DMS114 treated with DMSO at 0.1 percent for 48 hours (cell line): ENCODE results near the gene ASPSCR1.

Source experiments
- DNase-seq: peaks from one replicate; lab custom pipeline; 2025; ENCODE audit not compliant: unreplicated experiment; lab: John Stamatoyannopoulos, UW

The ASPSCR1 gene

DNA sequence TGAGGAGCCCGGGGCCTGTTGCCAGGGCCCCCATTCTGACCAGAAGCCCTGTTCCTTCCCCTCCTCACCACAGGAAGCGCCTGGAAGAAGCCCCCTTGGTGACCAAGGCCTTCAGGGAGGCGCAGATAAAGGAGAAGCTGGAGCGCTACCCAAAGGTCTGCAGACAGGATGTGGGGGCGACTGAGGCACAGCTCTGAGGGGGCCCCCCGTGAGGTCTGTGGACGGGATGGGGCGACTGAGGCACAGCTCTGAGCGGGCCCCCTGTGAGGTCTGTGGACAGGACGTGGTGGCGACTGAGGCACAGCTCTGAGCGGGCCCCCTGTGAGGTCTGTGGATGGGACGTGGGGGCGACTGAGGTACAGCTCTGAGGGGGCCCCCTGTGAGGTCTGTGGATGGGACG, 32.0 kb downstream of the ASPSCR1 start:
- no peak for DNase-seq

DNA sequence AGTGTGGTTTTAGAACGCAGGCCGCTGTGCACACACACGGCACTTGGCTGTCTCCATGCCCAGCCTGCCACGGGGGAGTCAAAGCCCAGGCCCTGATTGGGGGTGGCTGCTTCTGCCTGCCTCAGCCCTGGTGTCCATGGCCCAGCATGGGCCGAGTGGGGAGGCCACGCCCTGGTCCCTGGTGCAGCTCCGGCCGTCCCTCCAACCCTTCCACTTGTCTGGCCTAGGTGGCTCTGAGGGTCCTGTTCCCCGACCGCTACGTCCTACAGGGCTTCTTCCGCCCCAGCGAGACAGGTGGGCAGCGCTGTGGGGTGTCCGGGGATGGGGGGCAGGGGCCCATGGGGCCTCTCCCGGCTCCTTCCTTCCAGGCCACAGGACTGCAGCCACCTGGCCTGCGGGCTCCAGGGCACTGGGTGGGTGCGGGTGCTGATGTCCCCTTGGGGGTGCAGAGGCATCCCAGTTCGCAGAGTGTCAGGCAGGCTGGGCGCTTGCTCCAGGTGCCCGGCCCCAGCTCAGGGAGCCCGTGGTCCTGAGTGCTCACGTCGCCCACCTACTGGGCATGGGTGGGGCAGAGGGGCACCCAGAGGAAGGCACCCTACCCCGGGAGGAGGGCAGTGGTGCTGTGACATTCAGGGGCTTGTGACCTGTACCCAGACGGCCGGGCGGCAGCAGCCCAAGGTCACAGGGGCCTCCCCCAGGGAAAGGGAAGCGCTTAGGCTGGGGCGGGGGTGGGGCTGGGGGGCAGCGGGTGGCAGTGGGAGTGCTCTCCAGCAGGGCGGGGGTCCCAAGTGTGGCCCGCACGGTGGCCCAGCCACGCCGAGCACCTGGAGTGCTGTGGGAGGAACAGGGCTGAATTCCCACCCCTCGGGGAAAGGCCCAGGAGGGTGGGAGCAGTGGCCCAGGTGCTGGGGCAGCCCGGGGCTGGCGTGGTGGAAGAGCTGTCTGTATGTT, 33.4 kb downstream of the ASPSCR1 start:
- DNase-seq: no peak

DNA sequence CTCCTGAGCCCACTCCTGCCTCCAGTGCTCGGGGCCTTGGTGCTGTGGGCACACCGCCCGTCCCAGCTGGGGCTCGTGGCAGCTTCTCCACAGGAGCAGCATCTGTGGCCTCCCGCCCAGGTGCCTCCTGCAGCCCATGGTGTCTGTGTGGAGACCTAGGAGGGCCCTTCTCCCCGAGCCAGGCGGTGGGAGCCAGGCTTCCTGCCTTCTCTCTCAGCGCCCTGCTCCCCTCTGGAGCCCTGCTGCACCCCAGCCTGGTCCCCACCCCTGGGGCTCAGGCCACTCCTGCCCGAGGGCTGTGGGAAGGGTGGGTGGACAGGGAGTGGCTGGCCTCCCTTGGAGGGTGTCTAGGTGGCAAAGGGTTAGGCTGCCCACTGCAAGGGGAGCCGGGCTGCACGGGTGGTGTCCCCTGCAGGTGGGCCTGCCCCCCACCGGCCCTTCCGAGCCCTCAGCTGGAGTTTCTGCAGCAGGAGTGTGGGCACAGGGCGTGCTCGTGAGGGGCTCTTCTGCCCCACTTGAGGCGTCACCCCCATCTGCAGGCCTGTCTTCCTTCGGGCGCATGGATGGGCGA, 34.3 kb downstream of the ASPSCR1 start:
- DNase-seq: no peak

DNA sequence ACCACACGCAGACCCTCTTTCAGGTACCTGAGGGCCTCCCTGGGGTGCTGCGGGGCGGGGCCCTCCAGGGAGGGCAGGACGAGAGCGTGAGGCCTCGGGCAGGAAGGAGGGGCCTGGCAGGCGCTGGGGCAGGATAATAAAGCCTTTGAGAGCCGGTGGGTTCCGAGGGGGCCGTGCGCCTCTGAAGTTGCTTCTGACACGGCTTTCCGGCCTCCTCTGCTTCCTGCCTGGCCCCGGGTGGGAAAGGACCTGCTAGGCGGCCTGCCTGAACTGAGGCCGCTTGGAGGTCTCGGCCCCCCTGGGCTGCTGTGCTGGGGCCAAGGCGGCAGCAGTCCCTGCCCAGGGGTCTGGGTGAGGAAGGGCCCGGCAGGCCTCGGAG, 34.8 kb downstream of the ASPSCR1 start:
- DNase-seq: no peak

DNA sequence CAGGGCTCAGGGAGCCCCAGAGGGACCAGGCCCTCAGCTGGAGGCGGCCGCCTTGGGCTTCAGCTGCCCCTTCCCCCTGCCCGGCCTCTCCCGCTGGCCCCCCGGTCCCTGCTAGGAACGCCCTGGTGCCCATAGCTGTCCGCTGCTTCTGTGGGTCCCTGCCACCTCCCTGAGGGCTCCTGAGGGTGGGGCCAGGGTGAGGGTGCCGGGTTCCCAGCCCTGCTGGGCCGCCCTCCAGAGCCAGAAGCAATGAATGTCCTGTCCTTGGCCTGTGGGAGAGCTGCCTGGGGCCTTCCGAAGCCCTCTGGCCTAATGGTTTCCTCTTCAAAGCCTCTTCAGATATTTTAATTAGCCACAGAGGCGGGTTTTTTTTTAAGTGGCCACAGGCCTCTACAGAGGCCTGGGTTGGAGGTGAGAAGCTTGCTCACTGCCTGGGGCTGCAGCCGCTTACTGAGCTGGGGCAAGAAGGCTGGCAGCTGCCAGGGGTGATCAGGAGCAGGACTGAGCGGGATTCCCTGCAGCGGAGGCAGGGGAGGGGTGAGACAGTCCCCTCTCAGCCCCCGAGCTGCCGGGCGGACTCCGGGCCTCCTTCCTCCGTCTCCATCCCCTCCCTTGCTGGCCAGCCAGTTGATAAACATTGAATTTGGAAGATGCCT, 35.3 kb downstream of the ASPSCR1 start:
- DNase-seq: no peak

DNA sequence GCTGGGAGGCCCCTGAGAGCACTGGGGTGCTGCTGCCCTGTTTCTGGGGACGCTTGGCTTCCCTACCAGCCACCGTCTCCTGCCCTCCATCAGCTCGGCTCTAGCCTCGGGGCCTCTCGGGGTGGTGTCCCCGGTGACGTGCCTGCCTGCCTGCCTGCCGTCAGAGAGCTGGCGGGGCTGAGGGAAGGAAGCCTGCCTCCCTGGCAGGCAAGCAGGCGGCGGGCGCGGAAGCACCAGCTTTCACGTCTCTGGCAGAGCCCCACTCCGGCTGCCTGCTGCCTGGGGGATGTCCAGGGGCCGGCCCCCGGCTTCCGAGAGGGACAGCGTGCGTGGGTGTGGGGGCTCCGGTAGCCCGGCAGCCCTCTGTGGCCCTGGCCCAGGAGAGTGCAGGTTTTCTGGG, 35.9 kb downstream of the ASPSCR1 start:
- no peak for DNase-seq

DNA sequence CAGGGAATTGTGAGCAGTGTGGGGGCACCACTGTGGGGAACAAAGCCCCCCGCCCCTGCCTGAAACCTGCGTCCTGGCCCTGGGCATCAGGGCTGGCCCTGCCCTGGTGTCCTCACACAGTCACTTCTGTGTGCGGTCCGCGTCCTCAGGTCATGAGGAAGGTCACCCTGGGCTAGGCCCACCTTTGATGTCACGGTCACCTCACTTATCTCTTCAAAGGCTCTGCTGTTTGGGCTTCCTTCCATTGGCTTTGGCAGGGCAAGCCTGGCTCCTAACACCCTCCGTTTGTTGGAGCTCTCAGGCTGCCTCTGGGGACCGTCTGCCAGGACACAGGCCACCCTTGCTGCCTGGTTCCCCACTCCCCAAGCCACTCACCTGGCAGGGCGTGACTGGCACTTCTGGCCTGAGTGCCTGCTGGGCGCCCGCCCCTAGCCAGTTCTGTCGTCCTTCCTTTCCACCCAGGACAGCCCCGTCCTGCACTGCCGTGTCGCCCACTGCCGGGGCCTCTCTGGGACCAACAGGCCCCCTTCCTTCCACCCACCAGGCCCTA, 36.4 kb downstream of the ASPSCR1 start:
- DNase-seq: no peak

DNA sequence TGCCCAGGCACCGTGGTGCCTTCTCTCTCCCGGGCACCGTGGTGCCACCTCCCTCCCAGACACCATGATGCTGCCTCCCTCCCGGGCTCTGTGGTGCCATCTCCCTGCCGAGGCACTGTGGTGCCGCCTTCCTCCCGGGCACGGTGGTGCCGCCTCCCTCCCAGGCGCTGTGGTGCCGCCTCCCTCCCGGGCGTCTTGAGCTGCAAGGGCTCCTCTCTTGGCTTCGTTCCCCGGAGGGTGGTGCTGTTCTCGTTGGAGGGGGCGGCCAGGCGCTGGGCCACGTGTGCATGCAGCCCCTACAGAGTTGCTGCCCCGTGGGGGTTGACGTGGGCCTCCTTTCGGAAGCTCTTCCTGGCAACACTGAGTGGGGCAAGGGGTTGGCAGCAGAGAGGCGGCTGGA, 37.0 kb downstream of the ASPSCR1 start:
- DNase-seq: no peak

DNA sequence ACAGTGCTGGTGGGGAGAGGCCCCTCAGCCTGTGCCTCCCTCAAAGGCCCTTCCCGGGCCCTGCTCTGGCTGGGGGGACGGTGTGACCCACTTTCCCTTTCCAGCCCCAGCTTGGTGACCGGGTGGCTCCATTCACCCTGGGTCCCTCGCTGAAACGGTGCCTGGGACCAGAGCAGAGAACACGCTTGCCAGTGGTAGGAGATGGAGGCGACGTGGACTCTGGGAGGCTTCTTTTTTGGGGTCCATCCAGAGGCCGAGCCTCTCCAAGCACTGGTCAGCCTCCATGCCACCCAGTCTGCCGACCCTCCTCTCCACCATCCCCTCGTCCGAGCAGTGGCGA, 37.5 kb downstream of the ASPSCR1 start:
- no peak for DNase-seq

DNA sequence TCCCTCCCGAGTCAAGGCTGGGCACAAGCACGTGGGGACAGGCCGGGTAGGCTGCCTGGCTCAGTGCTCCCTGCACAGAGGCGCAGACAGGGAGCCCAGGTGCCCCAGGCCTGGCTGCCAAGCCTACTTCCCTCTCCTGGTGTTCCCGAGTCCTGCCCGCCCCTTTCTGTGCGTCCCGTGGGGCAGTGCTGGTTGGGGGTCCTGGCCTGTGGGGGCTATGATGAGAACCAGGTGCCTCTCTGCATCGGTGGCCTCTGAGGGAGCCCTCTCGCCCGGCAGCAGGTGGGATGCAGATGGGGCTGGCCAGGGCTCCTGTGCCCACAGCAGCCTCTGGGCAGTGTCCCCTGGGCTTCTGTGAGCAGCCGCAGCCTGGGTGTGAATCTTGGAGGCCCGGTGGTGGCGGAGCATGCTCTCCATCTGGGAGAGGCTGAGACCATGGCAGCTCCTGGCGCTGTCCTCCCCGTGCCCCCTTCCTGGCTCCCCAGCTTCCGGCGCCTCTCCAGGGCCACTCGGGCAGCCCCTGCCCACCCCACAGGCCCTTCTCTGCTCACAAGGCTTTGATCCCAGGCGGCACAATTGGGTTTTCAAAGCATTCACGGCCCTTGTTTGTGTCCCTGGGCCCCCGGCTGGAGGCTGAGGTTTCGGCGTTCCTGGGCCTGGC, 38.0 kb downstream of the ASPSCR1 start:
- no peak for DNase-seq

DNA sequence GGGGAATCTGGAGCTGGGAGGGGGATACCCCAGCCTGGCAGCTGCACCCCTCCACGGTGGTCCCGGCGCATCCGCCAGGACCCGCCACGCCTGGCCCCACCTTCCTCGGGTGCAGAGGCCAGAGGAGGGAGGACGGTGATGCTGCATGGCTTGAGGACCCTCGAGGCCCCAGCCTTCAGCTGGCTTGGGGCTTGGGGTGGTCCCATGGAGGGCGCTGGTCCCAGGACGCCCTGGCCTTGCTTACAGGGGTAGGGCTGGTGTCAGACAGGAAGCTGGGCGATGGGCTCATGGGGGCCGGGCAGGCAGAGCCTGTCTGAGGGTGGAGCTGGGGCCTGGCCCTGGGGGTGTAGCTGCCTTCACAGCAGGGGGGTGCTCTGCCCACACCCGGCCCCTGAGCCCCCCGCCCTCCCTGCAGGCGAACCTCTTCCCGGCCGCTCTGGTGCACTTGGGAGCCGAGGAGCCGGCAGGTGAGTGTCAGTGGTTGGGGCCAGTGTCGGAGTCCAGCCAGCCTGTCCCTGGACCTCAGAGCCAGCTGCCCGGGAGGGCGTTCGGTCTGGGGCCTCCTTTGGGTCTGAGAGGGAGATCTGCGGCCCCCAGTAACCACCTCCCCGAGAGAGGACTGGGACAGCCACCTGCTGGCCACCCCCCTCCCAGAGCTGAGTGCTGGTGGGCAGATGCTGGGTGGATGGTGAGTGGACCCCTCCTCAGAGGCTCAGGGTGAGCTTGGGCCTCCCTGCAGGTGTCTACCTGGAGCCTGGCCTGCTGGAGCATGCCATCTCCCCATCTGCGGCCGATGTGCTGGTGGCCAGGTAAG, 38.8 kb downstream of the ASPSCR1 start:
- DNase-seq: no peak

DNA sequence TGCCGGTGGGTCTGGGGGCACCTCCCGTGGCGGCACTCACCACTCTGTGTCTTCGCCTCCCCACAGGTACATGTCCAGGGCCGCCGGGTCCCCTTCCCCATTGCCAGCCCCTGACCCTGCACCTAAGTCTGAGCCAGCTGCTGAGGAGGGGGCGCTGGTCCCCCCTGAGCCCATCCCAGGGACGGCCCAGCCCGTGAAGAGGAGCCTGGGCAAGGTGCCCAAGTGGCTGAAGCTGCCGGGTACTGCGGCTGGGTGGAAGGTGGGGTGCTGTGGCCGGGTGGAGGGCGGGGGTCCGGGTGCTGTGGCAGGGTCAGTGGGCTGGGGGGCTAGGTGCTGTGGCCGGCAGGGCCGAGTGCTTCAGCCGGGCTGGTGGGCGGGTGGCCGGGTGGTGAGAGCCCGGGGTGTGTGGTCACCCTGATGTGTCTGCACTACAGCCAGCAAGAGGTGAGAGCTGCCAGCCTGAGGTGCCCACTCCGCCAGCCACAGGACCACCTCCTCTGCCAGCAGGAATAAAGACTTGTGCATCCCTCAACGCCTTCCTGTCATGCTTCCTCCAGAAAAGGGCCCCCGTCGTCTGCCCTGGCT, 39.5 kb downstream of the ASPSCR1 start:
- DNase-seq: no peak

DNA sequence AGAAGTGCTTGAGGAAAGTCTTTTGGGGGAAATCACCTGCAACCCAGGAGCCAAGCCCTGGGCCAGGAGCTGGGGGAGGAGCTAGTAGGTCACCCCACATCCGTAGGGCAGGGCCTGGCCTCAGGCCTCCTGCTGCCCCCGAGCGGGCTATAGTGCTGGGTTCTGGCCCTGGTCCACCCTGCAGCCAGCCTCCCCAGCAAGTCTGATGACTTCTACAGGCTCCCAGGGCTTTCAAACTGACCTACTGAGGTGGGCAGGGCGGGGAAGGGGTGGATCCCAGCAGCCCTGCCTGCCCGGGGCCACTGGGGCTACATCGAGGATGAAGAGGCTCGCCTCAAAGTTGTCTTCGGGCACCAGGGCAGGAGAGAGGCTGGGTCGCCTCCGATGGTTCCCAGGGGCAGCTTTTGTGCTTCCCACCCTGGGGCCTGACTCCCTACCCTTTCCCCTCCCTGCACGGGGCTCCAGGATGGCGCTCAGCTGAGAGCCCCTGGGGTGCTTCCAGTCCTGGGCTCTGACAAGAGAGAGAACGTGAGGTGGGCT, 40.3 kb downstream of the ASPSCR1 start:
- no peak for DNase-seq

DNA sequence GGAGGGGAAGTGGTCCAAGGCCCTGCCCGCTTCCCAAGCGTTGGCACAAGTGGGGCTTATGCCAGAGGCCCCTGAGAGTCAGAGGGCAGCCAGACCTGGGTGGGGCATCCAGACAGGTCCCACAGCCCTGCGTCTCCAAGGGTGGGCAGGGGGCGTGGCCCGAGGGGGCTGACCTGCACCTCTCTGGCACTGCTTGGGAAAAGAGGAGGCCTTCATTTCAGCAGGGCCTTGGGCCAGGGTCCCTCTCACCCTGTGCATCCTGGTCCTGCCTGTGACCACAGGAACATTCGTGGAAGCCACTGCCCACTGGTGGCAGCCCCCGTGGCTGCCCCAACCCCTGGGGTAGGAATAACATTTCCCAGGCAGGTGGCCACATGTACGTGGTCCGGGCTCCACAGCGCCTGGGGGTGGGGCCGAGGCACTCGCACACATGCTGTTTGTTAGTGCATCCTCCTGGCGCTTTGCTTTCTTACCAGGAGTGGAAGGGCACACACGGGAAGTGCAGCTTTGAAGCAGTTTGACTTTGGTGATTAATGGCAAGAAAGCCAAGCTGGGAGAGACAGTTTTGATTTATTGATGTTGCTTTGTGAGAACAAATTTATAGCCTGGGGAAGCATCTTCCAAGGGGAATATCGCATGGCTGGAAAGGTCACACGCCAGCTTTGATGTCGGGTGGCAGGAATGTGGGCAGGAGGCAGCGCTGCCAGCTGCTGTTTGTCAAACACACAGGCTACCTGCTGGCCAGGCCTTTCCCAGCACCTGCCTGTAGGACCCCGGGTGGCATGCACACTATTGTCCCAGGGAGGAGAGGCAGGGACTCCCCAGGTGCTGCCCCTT, 40.9 kb downstream of the ASPSCR1 start:
- DNase-seq: no peak

DNA sequence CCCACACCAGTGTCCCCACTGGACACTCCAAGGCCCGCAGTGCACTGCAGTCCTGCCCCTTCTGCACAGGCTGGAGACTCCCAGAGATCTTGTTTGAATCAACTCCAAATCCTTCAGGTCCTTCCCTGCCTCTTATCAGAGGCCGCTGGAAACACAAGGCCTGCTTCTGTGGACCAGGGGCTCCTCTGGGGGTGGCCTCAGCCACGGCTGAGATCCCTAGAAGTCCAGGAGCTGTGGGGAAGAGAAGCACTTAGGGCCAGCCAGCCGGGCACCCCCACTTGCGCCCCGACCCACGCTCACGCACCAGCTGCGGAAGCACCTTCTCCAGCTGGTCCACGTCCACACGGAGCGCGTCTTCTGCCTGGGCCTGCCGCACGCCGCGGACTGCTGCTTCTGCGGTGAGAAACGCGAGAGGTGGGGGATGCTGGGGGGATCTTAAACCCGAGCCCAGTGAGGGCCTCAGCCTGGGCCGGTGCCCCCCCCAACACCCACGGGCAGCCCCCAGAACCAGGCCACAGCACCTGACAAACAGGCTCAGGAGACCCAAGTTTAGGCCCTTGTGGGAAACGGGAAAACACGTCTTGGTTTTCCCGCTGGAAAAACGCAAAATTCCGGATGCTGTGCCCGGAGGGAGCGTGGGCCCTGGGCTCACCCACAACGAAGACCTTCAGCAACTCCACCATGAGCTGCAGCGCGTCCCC, 41.7 kb downstream of the ASPSCR1 start:
- DNase-seq: no peak

DNA sequence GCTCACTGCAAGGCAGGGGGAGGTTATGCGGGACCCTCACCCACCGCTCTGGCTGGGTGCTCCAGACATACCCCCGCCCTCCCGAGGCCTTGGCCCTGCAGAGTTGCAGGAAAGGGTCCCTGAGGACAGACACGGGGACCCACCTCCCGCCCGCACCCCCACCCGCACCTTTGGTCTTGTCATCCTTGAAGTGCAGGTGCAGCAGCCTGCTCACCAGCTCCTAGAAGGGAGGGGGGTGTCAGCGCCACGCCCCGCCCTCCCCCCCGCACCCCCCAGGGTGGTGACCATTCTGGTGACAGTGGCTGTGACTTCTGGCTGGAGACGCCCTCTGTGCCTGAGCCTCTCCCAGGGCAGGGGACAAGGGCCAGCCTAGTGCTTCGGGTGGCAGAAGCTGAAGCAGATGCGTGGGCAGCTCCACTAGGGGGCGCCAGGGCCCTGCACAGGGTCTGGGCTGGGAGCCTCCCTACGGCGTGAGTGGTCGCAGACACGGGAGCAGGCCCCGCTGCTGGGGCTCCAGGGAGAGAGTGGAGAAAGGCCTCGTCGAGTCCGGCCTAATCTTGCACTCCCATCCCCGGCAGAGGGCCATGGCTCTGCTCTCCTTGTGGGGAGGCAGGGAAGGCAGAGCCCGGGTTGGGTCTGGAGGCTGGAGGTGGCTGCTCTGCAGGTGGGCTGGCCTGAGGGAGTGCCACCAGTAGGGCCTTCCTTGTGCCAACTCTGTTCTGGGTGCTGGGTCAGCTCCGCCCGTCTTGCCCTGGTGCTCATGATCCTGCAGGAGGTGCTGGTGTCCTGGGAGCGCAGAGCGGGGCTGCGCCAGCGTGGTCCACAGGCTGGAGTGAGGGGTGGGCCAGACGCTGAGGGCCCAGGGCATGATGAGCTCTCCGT, 42.5 kb downstream of the ASPSCR1 start:
- DNase-seq: no peak

DNA sequence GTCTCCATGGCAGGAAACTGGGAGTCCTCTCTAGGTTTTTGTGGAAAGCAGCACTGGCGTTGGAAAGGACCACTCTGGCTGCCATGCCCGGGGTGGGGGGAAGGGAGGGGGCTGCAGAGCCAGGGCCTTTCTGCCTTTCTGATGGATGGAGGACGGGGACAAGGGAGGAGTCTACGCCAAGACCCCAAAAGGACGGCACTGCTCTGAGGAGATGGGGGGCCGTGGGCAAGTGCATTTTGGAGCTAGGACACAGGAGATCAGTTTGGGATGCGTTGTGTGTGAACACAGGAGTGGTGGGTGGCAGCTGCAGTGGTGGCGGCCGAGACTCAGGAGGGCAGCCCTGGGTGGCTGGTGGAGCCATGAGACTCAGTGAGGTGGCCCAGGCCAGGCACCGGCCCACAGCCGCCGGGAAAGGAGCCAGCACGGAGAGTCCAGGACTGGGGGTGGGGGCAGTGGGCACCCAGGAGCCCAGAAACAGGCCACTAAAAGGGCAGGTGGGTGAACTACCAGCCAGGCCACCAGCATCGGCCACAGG, 43.2 kb downstream of the ASPSCR1 start:
- no peak for DNase-seq
